NCI-H748 (cell line): ENCODE measurements around the gene PDXP.
"Not testable (repeated sequence)": the region's sequence is repeated elsewhere in the genome, so short reads cannot be mapped to it uniquely, and the experiment has no call there.

Experiments
- DNase-seq: peaks from one replicate; lab custom pipeline; 2025; ENCODE audit not compliant: unreplicated experiment; lab: John Stamatoyannopoulos, UW

Gene PDXP

GRCh38 chr22:37672920-37673455, 14.5 kb downstream of the PDXP start:
- DNase-seq = no peak

GRCh38 chr22:37674248-37674647, 15.7 kb downstream of the PDXP start:
- no peak for DNase-seq

GRCh38 chr22:37674951-37675929, 16.7 kb downstream of the PDXP start, which contains the start of gene LGALS1:
LGALS1 (plus strand) TSS chr22:37675636; CDS start chr22:37675703, 67 bp downstream.
- peak; percentile 64 for DNase-seq

GRCh38 chr22:37675930-37676735, 17.6 kb downstream of the PDXP start:
- DNase-seq = no peak

GRCh38 chr22:37676736-37677492, 18.4 kb downstream of the PDXP start:
- peak; percentile 71 for DNase-seq

- no peak for DNase-seq
These were observed 19.0 kb downstream of the PDXP start for GRCh38 chr22:37677493-37677974.

- DNase-seq = no peak
These were observed 19.8 kb downstream of the PDXP start for GRCh38 chr22:37678372-37678771.

- no peak for DNase-seq
These were observed 21.1 kb downstream of the PDXP start for GRCh38 chr22:37679670-37680069.

- no peak for DNase-seq
These were observed 21.8 kb downstream of the PDXP start for GRCh38 chr22:37680191-37680851.

- DNase-seq = no peak
These were observed 22.5 kb downstream of the PDXP start for GRCh38 chr22:37681001-37681424.

GRCh38 chr22:37681556-37682049, 23.1 kb downstream of the PDXP start:
- DNase-seq = peak; percentile 56

GRCh38 chr22:37684803-37685615, 26.5 kb downstream of the PDXP start:
- no peak for DNase-seq

- peak; percentile 84 for DNase-seq
These were observed 27.8 kb downstream of the PDXP start, which contains the start of gene NOL12 for GRCh38 chr22:37686002-37686982. NOL12 (plus strand) TSS chr22:37686343; CDS start chr22:37686393, 50 bp downstream.

- no peak for DNase-seq
These were observed 31.9 kb downstream of the PDXP start for GRCh38 chr22:37690407-37690806.

- no peak for DNase-seq
These were observed 32.5 kb downstream of the PDXP start for GRCh38 chr22:37690901-37691504.

GRCh38 chr22:37692627-37693285, 34.2 kb downstream of the PDXP start:
- no peak for DNase-seq

- not testable (repeated sequence) for DNase-seq
These were observed 35.6 kb downstream of the PDXP start for GRCh38 chr22:37694131-37694530.
